Forelimb muscle (tissue), 1 donor: Measurements from ENCODE around the gene NFILZ. TPM values are rescaled to one million over a fixed set of nuclear protein-coding genes. Genes with fewer than 3 reads are reported as not detected.
"Not testable (repeated sequence)": the region's sequence is repeated elsewhere in the genome, so short reads cannot be mapped to it uniquely, and the experiment has no call there.

ENCODE experiments used
- DNase-seq: peaks from one replicate; pipeline ENCODE4 v3.0.0-alpha.2; 2013; ENCODE audit warnings: low read depth
- polyA plus RNA-seq: library from polyadenylated mRNA; unstranded; fragments of 120-200 nt; gene quantifications from one replicate; pipeline ENCODE4 v1.2.1, GENCODE V29; 2013; ENCODE audit not compliant: insufficient read length

Gene NFILZ
- polyA plus RNA-seq, 1 donor = not detected

DNA sequence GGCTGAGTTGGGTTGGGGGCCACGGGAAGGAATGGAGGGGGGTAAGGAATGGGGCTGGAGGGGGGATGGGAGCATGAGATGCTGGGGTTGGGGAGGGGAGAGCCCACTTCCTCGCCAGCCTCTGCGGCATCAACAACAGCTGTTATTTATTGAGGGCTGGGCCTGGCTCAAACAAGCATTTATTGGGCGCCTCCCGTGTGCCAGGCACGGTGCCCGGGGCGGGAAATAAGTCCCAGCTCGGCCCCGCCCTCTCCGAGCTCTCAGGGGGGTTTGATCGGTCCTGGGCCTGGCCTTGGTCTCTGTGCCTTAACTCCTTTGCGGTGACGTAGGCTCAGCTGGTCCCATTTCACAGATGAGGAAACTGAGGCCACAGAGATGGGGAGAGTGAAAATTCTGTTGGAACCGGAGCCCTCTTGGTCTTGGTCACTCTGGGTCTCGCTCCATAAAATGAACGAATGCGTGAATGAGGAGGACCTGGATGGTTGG is 19.0 kb upstream of the NFILZ start:
- DNase-seq = no peak

DNA sequence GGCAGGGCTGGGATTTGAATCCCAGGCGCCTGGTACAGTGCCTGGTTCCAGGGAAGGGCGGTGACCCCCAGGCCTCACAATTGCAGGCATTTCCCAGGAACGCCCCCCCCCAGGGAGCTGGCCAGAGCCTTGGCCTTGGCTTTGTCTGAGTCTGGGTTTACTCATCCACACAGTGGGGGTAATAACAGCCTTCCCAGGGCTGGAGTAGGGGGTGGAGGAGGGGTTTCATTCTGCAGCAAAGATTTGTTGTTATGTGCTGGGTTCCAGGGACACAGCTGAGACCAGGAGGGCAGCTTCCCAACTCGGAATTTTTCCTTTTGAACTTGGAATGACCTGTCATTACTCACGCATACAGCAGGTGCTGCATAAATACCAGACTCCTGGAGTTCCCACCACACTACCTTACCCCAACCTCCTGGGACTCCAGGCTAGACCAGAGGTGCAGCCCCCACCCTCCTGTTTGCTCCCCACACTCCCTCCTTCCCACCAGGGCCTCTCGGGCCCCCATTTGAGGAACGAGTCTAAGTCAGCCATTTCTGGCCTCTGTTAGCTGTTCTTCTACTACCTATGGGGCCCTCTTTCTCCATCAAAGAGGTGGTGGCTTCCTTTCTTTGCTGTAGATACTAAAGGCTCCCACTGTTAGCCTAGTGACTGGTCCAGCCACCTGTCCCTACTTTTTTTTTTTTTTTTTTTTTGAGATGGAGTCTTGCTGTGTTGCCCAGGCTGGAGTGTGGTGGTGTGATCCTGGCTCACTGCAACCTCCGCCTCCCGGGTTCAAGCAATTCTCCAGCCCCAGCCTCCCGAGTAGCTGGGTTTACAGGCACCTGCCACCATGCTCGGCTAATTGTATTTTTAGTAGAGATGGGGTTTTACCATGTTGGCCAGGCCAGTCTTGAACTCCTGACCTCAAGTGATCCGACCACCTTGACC is 18.3 kb upstream of the NFILZ start:
- no peak for DNase-seq

DNA sequence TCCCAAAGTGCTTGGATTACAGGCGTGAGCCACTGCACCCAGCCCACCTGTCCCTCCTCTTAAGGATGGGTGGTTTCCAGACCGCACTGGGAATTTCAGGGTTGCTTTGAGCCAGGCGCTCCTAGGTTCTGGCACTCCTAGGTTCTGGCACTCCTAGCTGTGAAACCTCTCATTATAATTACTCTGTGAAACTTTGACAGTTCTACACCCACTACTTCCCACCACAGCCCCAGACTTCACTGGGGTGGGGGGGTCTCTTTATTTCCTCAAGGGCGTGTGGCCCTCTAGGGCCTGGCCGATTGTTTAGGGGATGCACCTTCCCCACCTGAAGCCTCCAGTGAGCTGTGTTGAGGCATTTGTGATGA is 17.6 kb upstream of the NFILZ start:
- DNase-seq = no peak

DNA sequence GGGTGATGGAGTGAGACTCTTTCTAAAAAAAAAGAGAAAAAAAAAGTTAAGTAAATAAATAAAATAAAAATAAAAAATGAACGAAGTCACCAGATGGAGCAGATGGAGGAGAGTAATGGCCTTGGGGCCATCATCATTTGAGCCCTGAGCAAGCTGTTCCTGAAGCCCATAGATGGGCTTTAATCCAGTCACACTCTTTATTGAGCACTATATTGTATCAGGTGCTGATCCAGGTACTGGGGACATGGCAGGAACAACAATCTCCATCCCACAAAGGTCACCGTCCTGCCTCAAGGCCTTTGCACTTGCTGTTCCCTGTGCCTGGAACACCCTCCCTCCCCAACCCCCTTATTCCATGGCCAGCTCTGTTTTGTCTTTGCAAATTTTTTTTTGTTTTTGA is 16.0 kb upstream of the NFILZ start:
- DNase-seq = no peak

DNA sequence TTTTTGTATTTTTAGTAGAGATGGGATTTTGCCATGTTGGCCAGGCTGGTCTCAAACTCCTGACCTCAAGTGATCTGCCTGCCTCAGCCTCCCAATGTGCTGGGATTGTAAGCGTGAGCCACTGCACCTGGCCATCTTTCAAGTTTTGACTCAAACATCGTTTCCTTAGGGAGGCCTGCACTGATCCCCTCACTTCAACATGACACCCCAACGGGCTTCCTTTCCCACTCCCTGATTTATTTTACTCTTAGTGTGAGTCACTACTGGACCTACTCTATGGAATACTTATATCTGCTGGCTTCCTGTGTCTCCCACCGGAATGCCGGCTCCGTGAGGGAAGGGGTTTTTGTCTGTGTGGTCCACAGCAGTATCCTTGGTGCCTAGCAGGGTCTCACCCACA is 15.4 kb upstream of the NFILZ start:
- DNase-seq = no peak

DNA sequence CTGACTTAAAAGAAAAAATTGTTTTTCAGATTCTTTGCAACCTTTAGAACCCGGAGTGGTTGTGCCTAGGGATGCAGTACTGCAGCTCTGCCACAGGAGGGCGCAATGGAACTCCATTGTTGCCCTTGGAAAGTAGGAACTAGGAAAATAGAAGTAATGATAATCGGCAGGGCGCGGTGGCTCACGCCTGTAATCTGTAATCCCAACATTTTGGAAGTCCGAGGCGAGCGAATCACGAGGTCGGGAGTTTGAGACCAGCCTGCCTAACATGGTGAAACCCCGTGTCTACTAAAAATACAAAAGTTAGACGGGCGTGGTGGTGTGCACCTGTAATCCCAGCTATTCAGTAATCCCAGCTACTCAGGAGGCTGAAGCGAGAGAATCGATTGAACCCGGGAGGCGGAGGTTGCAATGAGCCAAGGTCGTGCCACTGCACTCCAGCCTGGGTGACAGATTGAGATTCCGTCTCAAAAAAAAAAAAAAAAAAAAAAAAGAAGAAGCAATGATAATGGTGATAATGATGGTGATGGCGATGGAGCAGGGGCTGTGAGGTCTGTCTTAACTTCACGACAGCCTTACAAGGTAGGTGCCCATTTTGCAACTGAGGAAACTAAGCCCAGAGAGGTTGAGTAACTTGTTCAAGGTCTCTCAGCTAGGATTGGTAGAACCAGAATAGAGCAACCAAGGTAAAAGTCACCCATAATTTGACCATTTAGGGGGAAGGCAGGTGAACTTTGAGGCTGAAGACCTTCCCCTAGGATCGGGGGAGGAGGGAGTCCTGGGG is 14.4 kb upstream of the NFILZ start:
- DNase-seq = no peak

DNA sequence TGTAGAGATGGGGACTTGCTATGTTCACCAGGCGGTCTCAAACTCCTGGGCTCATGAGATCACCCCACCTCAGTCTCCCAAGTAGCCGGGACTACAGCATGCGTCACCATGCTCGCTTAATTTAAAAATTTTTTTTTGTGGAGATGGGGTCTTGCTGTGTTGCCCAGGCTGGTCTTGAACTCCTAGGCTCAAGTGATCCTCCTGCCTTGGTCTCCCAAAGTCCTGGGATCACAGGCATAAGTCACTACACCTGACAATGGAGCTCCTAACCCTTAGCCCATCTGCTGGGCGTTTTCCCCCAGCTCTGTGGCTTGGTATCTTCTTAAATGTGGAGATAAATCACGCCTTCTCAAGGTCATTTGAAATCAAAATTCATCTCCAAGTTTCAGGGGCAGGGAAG is 13.6 kb upstream of the NFILZ start:
- DNase-seq = no peak

DNA sequence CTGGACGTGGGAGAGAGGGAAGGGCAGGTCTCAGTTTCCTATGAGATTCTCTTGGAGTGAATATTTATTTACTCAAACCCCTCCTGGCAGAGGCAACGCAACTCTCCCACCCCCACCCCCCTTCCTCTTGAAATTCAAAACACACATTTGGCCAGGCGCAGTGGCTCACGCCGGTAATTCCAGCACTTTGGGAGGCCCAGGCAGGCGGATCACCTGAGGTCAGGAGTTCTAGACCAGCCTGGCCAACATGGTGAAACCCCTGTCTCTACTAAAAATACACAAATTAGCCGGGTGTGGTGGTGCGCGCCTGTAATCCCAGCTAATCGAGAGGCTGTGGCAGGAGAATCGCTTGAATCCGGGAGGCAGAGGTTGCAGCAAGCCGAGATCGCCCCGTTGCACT is 13.1 kb upstream of the NFILZ start:
- DNase-seq = not testable (repeated sequence)

DNA sequence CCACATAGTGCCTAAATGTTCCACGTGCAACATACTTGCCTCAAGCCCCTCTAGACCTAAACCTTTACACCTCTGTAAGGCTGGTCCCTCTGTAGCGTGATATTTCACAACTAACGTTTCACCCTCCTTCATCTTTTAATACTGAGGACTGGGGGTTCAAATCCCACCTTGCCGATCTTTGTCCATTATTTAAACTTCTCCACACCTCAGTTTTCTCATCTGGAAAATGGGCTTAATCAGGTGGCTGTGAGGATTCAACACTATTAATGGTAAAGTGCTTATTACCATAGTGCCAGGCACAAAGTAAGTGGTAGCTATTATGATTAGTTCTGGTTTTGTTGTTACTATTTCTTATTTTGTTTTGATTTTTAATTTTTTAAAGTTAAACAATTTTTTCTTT is 12.4 kb upstream of the NFILZ start:
- DNase-seq = no peak

DNA sequence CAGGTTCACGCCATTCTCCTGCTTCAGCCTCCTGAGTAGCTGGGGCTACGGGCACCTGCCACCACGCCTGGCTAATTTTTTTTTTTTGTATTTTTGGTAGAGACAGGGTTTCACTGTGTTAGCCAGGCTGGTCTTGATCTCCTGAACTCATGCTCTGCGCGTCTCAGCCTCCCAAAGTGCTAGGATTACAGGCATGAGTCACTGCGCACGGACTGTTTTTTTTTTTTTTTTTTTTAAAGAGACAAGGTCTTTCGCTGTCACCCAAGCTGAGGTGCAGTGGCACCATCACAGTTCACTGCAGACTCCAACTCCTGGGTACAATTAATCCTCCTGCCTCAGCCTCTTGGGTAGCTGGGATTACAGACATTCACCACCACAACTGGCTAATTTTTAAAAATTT is 11.7 kb upstream of the NFILZ start:
- no peak for DNase-seq

DNA sequence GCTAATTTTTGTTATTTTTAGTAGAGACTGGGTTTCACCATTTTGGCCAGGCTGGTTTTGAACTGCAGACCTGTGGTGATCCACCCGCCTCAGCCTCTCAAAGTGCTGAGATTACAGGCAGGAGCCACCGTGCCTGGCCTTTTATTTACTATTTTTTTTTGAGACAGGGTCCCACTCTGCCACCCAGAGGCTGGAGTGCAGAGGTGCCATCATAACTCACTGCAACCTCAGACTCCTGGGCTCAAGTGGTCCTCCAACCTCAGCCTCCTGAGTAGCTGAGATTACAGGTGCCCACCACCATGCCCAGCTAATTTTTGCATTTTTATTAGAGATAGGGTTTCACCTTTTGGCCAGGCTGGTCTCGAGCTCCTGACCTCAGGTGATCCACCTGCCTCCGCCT is 7.5 kb upstream of the NFILZ start:
- DNase-seq = not testable (repeated sequence)

DNA sequence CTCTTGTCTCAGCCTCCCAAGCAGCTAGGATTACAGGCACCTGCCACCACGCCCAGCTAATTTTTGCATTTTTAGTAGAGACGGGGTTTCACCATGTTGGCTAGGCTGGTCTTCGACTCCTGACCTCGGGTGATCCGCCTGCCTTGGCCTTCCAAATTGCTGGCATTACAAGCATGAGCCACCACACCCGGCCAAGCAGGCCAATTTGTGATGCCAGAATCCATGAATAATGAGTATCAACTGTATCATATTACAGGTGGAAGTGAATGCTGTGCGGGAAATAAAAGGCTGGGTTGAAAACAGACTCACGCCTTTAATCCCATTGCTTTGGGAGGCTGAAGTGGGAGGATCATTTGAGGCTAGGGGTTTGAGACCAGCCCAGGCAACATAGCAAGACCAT is 3.6 kb upstream of the NFILZ start:
- DNase-seq = no peak

DNA sequence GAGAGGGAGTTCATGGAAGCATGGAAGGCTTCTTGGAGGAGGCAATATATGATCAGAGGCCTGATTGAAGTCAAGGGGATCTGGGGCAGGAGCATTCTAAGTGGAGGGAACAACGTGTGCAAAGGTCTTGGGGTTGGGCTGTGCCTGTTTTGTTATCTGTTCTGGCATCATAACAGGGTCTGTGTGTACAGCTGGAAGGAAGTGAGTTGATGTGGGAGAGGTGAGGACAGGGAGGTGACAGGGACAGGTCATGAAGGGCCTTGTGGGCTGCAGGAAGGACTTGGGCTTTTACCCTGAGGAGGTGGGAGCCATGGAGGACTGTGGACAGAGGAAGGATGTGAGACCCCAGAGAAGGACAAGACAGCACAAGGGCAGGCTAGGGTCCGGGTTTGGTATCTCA is 1.2 kb upstream of the NFILZ start:
- no peak for DNase-seq

DNA sequence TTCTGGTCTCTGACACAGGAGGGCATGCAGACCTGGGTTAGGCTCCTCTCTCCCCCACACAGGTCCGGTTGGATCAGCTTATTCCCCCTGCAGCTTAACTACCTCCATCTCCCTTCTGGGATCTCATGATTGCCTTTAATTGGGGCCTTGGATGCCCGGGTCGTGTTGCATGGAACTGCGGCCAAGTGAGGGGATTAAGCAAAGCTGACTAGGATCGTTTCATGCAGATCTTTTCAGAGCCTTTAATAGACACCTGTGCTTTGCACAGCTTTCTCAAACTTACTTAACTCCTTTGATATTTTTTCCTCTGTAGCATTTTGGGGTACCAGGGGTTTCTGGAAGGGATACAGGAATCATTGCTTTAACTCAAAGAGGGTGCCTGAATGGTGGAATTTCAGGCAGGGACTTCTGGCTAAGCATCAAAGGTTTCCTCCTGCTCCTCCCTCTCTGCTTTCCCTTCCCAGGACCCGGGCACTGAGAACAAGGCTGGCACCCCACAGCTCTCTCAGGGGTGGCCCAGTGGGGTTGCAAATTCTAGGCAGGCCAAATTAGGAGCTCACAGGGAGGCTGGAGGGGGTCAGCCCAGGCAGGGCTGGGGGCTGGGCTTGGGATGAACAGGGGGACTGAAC is 477 bp downstream of the NFILZ start:
- DNase-seq = no peak

DNA sequence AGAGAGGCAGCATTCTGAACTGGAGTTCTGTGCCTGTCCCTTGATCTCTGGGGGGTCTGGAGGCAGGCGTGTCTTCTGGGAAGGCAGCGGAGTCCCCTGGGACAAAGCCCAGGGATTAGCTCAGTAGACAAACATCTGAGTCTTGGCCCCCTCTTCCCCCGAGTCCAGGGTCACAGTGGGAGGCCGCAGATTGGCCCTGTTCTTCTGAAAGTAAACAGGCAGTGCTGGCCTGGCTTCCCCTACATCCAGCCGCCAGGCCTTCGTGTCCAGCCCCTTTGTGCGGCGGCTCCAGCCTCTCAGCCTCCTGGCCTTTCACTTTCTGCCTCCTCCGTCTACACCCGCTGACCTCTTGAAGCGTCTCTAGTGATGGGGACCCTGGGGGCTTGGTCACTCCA is 989 bp downstream of the NFILZ start:
- DNase-seq = no peak

DNA sequence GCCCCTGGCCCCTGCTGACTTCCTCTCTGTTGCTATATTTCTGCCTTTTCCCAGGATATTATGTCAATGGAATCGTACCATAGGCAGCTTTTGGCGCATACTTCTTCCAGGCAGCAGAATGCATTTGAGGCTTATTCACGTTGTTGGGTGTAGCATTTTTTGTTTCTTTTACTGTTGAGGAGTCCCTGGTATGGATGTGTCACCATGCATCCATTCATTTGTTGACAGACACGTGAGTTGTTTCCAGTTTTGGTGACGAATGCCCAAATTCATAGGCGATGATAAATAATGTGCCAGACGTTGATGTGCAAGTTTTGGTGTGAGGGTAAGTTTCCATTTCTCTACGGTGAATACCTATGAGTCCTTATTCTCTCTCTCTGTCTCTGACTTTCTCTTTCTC is 5.0 kb downstream of the NFILZ start:
- no peak for DNase-seq

DNA sequence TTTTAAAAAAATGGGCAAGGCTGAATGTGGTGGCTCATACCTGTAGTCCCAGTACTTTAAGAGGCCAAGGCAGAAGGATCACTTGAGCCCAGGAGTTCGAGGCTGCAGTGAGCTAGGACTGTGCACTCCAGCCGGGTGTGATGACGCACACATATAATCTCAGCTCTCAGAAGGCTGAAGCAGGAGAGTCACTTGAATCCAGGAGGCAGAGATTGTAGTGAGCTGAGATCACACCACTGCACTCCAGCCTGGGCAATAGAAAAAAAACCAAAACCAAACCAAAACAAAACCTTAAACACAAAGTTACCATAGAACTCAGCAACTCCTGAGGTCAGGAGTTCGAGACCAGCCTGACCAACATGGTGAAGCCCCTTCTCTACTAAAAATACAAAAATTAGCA is 6.6 kb downstream of the NFILZ start:
- not testable (repeated sequence) for DNase-seq

DNA sequence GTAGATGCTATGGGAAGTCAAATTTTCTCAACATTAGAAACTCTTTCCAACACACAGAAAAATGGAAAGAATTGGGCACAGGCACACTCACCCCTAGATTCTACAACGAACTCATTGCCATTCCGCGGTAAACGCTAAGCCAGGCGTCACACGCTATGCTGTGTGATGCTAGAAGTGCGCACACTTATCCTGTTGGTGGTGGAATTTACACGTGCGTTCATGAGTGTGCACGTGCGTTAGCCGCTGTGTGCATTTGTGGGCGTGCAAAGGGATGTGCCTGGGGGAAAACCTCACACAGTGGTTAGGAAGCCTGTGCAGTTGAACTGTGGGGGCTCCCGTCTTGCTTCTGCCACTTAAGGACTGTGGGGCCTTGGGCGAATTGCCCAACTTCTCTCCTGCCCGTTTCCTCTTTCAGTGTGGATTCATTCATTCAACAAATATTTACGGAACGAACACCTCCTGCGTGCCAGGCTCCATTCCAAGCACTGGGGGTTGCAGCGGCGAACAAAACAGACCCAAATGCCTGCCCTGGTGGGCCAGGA is 7.7 kb downstream of the NFILZ start:
- no peak for DNase-seq

DNA sequence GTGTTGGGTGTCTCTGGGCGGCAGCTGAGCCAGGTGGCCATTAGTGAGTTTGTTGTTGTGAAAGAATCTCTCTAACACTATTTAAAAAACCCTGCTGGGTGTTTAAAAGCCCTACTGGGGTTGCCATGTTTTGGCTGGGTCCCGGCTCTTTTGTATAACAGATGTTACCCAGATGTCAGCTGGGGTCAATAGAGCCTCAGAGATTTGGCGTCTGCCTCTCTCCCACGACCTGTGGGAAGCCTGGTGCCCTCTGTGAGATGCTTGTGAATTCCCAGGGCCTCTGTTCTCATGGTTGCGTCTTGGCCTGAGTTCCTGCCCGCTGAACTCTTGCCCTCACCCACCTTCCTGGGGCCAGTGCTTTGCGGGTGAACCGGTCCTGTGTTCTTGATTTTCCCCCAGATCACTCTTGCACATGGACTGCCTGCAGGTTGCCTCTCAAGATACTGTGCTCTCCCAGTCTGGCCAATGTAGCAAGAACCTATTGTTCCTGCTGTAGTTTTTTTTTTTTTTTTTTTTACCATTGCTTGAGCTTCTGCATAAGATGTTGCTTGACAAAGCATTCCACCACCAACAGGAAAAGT is 9.5 kb downstream of the NFILZ start:
- no peak for DNase-seq

DNA sequence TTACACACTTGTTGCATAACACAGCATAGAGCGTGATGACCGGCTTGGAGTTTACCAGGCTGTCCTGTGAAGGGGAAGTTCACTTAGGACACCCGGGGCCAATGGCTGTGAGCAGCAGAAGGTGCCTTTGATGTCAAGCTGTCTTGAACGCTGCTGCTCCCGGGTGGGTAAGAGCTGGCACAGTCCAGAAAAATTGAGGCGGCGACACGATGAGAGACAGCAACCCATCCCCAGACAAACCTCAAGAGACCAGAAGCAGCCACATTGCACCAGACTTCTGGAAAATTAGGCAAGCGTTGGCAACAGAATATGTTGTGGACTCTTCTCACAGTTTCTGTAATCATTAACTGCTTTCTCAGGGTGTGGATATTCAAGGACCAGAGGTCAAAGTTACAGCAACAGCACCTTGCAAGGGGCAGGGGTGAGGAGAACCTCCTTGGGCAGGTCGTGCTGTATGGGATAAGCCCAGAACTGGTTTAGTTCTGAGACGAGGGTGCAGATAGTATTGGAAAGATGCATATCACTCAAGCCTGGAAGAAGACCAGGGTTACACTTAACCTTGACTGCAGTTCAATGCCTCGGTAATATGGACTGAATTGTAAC is 10.1 kb downstream of the NFILZ start:
- no peak for DNase-seq

DNA sequence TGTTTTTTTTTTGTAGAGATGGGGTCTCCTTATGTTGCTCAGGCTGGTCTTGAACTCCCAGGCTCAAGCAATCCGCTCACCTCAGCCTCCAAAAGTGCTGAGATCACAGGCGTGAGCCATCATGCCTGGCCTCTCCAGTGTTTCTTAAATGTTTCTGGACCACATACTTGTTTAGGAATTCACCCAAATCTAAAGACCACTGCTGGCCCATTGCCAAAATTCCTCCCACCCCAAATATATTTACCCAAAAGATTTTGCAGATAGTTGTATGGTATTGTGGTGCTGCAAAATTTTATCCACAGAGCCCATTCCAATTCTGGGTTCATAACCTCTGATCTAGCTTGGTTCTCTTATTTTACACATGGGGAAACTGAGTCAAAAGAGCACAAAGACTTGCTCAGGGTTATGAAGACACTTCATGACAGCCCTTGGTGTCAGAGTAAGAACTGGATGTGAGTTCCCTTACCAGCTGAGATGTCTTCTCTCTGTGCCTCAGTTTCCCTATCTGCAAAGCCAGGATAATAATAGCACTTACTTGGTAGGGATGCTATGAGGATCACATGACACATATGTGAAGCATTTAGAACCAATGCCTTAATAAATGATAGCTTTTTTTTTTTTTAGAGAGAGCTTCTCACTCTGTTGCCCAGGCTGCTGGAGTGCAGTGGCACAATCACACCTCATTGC is 10.9 kb downstream of the NFILZ start:
- no peak for DNase-seq
